Measurements from ENCODE around the gene NID1. TPM values are rescaled to one million over a fixed set of nuclear protein-coding genes. Genes with fewer than 3 reads are reported as not detected.
A peak's percentile ranks its signal among the peaks of the same experiment; 100 is the strongest.

Gene NID1
- total and polyA plus RNA-seq, 2 of the 4 experiments (the other 2 are of a cell fraction): 21.9 to 83.3 TPM

DNA sequence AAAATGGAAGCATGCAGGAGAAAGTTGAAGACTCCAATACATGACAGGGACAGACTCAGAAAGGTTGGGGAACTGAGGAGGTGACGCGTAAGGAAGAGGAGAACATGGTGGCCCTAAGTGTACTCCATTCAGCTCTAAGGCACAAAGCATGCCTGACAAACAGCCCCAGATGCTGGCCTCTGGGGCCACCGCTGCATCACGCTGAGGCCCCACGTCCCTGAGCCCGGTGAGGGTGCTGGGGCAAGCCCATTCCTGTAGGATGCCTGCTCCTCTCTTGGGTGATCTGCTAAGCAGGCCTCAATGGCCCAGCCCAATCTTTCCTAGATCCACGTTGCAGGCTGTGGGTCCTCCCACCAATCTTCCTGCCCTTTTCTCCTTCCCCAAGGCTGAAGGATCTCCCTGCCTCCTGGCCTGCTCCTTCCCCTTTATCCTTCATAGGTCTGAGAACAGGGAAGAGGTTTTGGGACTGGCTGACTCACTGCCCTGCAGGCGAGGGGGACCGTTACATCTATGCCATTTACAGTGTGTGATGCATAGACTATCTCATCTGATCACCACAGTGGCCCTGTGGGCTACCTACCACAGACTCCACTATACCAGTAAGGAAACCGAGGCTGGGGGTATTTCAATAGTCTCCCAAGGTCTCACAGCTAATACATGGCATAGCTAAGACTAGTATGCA, 16.8 kb upstream of the NID1 start:
- ATAC-seq (ENCODE audit: low read depth) (no peak), DNase-seq (no peak)
- H3K56ac ChIP-seq (ENCODE audit: extremely low read depth, insufficient read depth, low read length): no peak overlapping the region
- no peak overlapping the region for H2BK15ac ChIP-seq (ENCODE audit: low read depth, low read length)
- no peak overlapping the region; the same call in 1 of the 2 replicates for H2BK120ac ChIP-seq (ENCODE audit: low read depth, low read length)
- H2AFZ ChIP-seq (replicated peaks; ENCODE audit: low read length, poor library complexity): peak overlapping the region; percentile 51
- ChIA-PET POLR2A (ENCODE audit: unreplicated experiment) (no interaction called here), CTCF (no interaction called here)
- H2BK20ac ChIP-seq (ENCODE audit: low read depth, low read length): no peak overlapping the region
- H2BK5ac ChIP-seq (ENCODE audit: low read depth, low read length, poor library complexity, severe bottlenecking): no peak overlapping the region
- H3K14ac ChIP-seq (replicated peaks; ENCODE audit: low read depth, low read length): no peak overlapping the region
- TF ChIP-seq CEBPB (IDR thresholded peaks at IDR 0.05; ENCODE audit: low read depth, low read length): no peak
- no peak for TF ChIP-seq BHLHE40 (IDR thresholded peaks at IDR 0.05; ENCODE audit: low read depth, low read length)
- TF ChIP-seq USF2 (IDR thresholded peaks at IDR 0.05; ENCODE audit: low read depth, low read length): no peak
- TF ChIP-seq MXI1 (IDR thresholded peaks at IDR 0.05; ENCODE audit: borderline replicate concordance, low read depth, low read length): no peak
- TF ChIP-seq SMC3 (IDR thresholded peaks at IDR 0.05; ENCODE audit: low read depth, low read length): no peak
- no peak for TF ChIP-seq CTCF (conservative IDR thresholded peaks at IDR 0.05; ENCODE audit: low read depth, low read length)
- TF ChIP-seq CHD1 (IDR thresholded peaks at IDR 0.05; ENCODE audit: low read depth, low read length): no peak
- TF ChIP-seq RCOR1 (IDR thresholded peaks at IDR 0.05; ENCODE audit: insufficient replicate concordance, low read length): no peak
- no peak for TF ChIP-seq MAFK (IDR thresholded peaks at IDR 0.05; ENCODE audit: low read depth, low read length)
- TF ChIP-seq, protein P1, sequence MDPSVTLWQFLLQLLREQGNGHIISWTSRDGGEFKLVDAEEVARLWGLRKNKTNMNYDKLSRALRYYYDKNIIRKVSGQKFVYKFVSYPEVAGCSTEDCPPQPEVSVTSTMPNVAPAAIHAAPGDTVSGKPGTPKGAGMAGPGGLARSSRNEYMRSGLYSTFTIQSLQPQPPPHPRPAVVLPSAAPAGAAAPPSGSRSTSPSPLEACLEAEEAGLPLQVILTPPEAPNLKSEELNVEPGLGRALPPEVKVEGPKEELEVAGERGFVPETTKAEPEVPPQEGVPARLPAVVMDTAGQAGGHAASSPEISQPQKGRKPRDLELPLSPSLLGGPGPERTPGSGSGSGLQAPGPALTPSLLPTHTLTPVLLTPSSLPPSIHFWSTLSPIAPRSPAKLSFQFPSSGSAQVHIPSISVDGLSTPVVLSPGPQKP (IDR thresholded peaks at IDR 0.05; ENCODE audit: borderline replicate concordance, low read depth, low read length): no peak
- no peak for TF ChIP-seq RAD21 (IDR thresholded peaks at IDR 0.05; ENCODE audit: low read length)
- TF ChIP-seq MAZ (IDR thresholded peaks at IDR 0.05; ENCODE audit: borderline replicate concordance, low read depth, low read length): no peak
- no peak for TF ChIP-seq NFE2L2 (IDR thresholded peaks at IDR 0.05; ENCODE audit: low read depth, low read length)
- no peak for TF ChIP-seq FOS (IDR thresholded peaks at IDR 0.05; ENCODE audit: low read depth, low read length)
- TF ChIP-seq RFX5 (IDR thresholded peaks at IDR 0.05; ENCODE audit: low read depth, low read length): no peak
- TF ChIP-seq POLR2A (IDR thresholded peaks at IDR 0.05; ENCODE audit: low read depth, low read length): no peak
- no peak overlapping the region for H4K8ac ChIP-seq (ENCODE audit: low read depth in 2 of 2, low read length in 2 of 2)
- no TSS peak for BruUV-seq (replicated peaks)
- no peak overlapping the region for H2AK9ac ChIP-seq (replicated peaks; ENCODE audit: low read depth, low read length, poor library complexity)
- H3K27ac ChIP-seq (ENCODE audit: insufficient read depth, low read length): no peak overlapping the region
- no peak overlapping the region for H4K5ac ChIP-seq (ENCODE audit: low read depth, low read length)
- H4K91ac ChIP-seq (ENCODE audit: insufficient read depth, low read depth, low read length): no peak overlapping the region
- no peak overlapping the region for H3K4ac ChIP-seq (ENCODE audit: low read depth, low read length)
- no peaks in the 10 kb centered on the region for H3K36me3 ChIP-seq (ENCODE audit: control insufficient read depth, insufficient read depth, low read length)
- H3K9me3 ChIP-seq (ENCODE audit: control insufficient read depth, insufficient read depth, low read length): peaks cover 2% of the 10 kb centered on the region
- H3K9ac ChIP-seq (ENCODE audit: low read depth, low read length): no peak overlapping the region
- H3K4me1 ChIP-seq (ENCODE audit: control insufficient read depth, insufficient read depth, low read length): peaks cover 5% of the 10 kb centered on the region; the same call in 1 of the 2 replicates
- no peaks in the 10 kb centered on the region for H4K20me1 ChIP-seq (ENCODE audit: insufficient read depth, low read length)
- no peak overlapping the region for H3K23ac ChIP-seq (ENCODE audit: low read depth, low read length)
- dilution Hi-C loops (cut with HindIII; ENCODE audit: low sequenced_read_pairs, unreplicated experiment) (no loop called here), intact Hi-C loops (cut with micrococcal nuclease) (no loop called here), in situ Hi-C loops (cut with MboI; ENCODE audit: low sequenced_read_pairs) (no loop called here)
- H3K18ac ChIP-seq (ENCODE audit: low read depth, low read length): no peak overlapping the region
- no peaks in the 10 kb centered on the region for H3K27me3 ChIP-seq (ENCODE audit: control insufficient read depth, insufficient read depth, low read length)
- H3K79me1 ChIP-seq (ENCODE audit: low read depth in 1 of 2, low read length in 2 of 2): no peaks in the 10 kb centered on the region
- H3K9me1 ChIP-seq (ENCODE audit: insufficient read depth, low read length): peaks cover 2% of the 10 kb centered on the region; the same call in 1 of the 2 replicates
- H3K4me2 ChIP-seq (ENCODE audit: low read depth, low read length): no peak overlapping the region
- WGBS, 2 experiments (ENCODE audit: extremely low coverage in 2 of 2, insufficient read length in 1 of 2): 88% methylated on average over 4 of the region's 10 CpGs; no CpG with 5 or more reads in 1 of the 2 experiments
- no peak overlapping the region for H2AK5ac ChIP-seq (ENCODE audit: low read depth, low read length)
- H3K4me3 ChIP-seq (ENCODE audit: insufficient read depth, low read depth, low read length): no peak overlapping the region
